GM23338 (cell line): ENCODE results near the gene NOP9. TPM values are rescaled to one million over a fixed set of nuclear protein-coding genes. Genes with fewer than 3 reads are reported as not detected.

Experiments used
- ATAC-seq: fragments of 200-7000 bp; cut with Tn5 transposase; 3 replicates; pipeline ENCODE4 v1.9.1; 2020
- DNase-seq: peaks from one replicate; pipeline ENCODE4 v3.0.0-alpha.2; 2015; ENCODE audit warnings: low spot score
- H2AFZ ChIP-seq: fragments of 200-600 bp; sonication (generic); 2 replicates; pipeline ENCODE4 v1.8.0; 2016; ENCODE audit warnings: antibody characterized with exemption, mild to moderate bottlenecking, moderate library complexity
- H3F3A ChIP-seq: fragments of 200-600 bp; sonication (generic); replicated peaks from 2 replicates; pipeline ENCODE4 v1.8.0; 2017; ENCODE audit warnings: antibody characterized with exemption, mixed run types, low read depth
- H3K27ac ChIP-seq: fragments of 200-600 bp; sonication (generic); 2 replicates; pipeline ENCODE4 v1.6.1; 2016; ENCODE audit warnings: low read depth
- H3K27me3 ChIP-seq: fragments of 200-600 bp; sonication (generic); 2 replicates; pipeline ENCODE4 v1.8.0; 2016; ENCODE audit warnings: mild to moderate bottlenecking, mixed run types, moderate library complexity; ENCODE audit not compliant: insufficient read depth
- H3K36me3 ChIP-seq: fragments of 200-600 bp; sonication (generic); 2 replicates; pipeline ENCODE4 v1.8.0; 2016; ENCODE audit warnings: mild to moderate bottlenecking; ENCODE audit not compliant: insufficient read depth
- H3K4me1 ChIP-seq: fragments of 200-600 bp; sonication (generic); 2 replicates; pipeline ENCODE4 v1.8.0; 2016; ENCODE audit warnings: mild to moderate bottlenecking, moderate library complexity; ENCODE audit not compliant: insufficient read depth
- H3K4me2 ChIP-seq: fragments of 200-600 bp; sonication (generic); 2 replicates; pipeline ENCODE4 v1.7.1; 2017; ENCODE audit warnings: mixed run types
- H3K4me3 ChIP-seq: fragments of 200-600 bp; sonication (generic); 2 replicates; pipeline ENCODE4 v1.6.1; 2016; ENCODE audit warnings: mixed run types
- H3K79me2 ChIP-seq: fragments of 200-600 bp; sonication (generic); replicated peaks from 2 replicates; pipeline ENCODE4 v1.8.0; 2017; ENCODE audit warnings: mild to moderate bottlenecking; ENCODE audit not compliant: insufficient read depth
- H3K9me2 ChIP-seq: fragments of 200-600 bp; sonication (generic); 2 replicates; pipeline ENCODE4 v1.8.0; 2017; ENCODE audit not compliant: insufficient read depth
- H4K20me1 ChIP-seq: fragments of 200-600 bp; sonication (generic); replicated peaks from 2 replicates; pipeline ENCODE4 v1.8.0; 2017; ENCODE audit warnings: mild to moderate bottlenecking; ENCODE audit not compliant: insufficient read depth
- H3K27ac Mint-ChIP-seq: 2 replicates; pipeline ENCODE4 v1.8.0; 2020; ENCODE audit warnings: inconsistent platforms, mild to moderate bottlenecking, moderate library complexity, mixed read lengths
- H3K27me3 Mint-ChIP-seq: 3 replicates; pipeline ENCODE4 v1.8.0; 2022; ENCODE audit warnings: low read depth, mild to moderate bottlenecking, moderate library complexity, mixed read lengths, inconsistent platforms; ENCODE audit not compliant: insufficient read depth, poor library complexity
- H3K36me3 Mint-ChIP-seq: 3 replicates; pipeline ENCODE4 v1.8.0; 2021; ENCODE audit warnings: low read depth, mild to moderate bottlenecking, inconsistent platforms, moderate library complexity, mixed read lengths
- H3K4me1 Mint-ChIP-seq: 3 replicates; pipeline ENCODE4 v1.8.0; 2020; ENCODE audit warnings: mild to moderate bottlenecking, inconsistent platforms, mixed read lengths
- H3K4me3 Mint-ChIP-seq: 3 replicates; pipeline ENCODE4 v1.8.0; 2021; ENCODE audit warnings: moderate library complexity, mild to moderate bottlenecking, inconsistent platforms, mixed read lengths
- H3K9me3 Mint-ChIP-seq: 3 replicates; pipeline ENCODE4 v1.8.0; 2020; ENCODE audit warnings: moderate library complexity, mild to moderate bottlenecking, inconsistent platforms, mixed read lengths
- ETS1 ChIP-seq: IDR thresholded peaks from 2 replicates; pipeline ENCODE4 v1.6.1; 2016; ENCODE audit warnings: antibody characterized with exemption
- EZH2 ChIP-seq: fragments of 200-600 bp; sonication (generic); IDR thresholded peaks from one replicate; pipeline ENCODE4 v1.8.0; 2017; ENCODE audit warnings: antibody characterized with exemption, mild to moderate bottlenecking, low read depth; ENCODE audit not compliant: unreplicated experiment
- NANOG ChIP-seq: IDR thresholded peaks from 2 replicates; pipeline ENCODE4 v1.6.1; 2016; ENCODE audit warnings: antibody characterized with exemption, borderline replicate concordance
- REST ChIP-seq: IDR thresholded peaks from one replicate; pipeline ENCODE4 v1.6.1; 2018; ENCODE audit warnings: antibody characterized with exemption; ENCODE audit not compliant: unreplicated experiment
- STAT1 ChIP-seq: IDR thresholded peaks from one replicate; pipeline ENCODE4 v1.6.1; 2016; ENCODE audit warnings: antibody characterized with exemption; ENCODE audit not compliant: unreplicated experiment
- ZNF114 ChIP-seq: fragments of 250-450 bp; sonication (Bioruptor Pico); IDR thresholded peaks from 2 replicates; pipeline ENCODE4 v1.5.0; 2020; ENCODE audit warnings: mild to moderate bottlenecking, moderate library complexity
- ZNF331 ChIP-seq: fragments of 250-450 bp; sonication (Bioruptor Pico); IDR thresholded peaks from 2 replicates; pipeline ENCODE4 v1.5.0; 2020; ENCODE audit warnings: low read depth, mild to moderate bottlenecking, moderate library complexity
- polyA plus RNA-seq: library from polyadenylated mRNA; unstranded; fragments of >200 nt; fragmentation: Nextera tagmentation; extraction: Ambion mirVana; gene quantifications from 2 replicates; pipeline ENCODE4 v1.2.1, GENCODE V29; 2016
- total RNA-seq: library from RNA; depleted of rRNA; stranded (reverse); fragments of >200 nt; shearing (Covaris generic); gene quantifications from 2 replicates; pipeline ENCODE4 v1.2.3, GENCODE V29; 2014

NOP9 gene
- total and polyA plus RNA-seq, 2 experiments from 2014 or later, result 7.9 to 32.8 TPM

- H3K27me3 Mint-ChIP-seq, result peaks cover 92% of the 10 kb centered on the region
- Histone ChIP-seq H3K4me3 (no peak overlapping the region), H3K27me3 (peaks cover 100% of the 10 kb centered on the region)
These were observed 37.6 kb downstream of the NOP9 start for GRCh38 chr14:24337144-24337823.

More at GRCh38 chr14:24337144-24337823, 37.6 kb downstream of the NOP9 start:
- Histone ChIP-seq H3K4me1 (peaks cover 26% of the 10 kb centered on the region; the same call in 1 of the 2 replicates), H3K9me2 (no peaks in the 10 kb centered on the region), H3K79me2 (no peaks in the 10 kb centered on the region), H3K36me3 (no peaks in the 10 kb centered on the region), H3F3A (0 out of 2 replicates have a peak, but pooled peaks cover 8% of the 10 kb centered on the region), H4K20me1 (peaks cover 4% of the 10 kb centered on the region; the same call in 1 of the 2 replicates), H2AFZ (no peak overlapping the region), H3K27ac (no peak overlapping the region), H3K4me2 (no peak overlapping the region)
- ATAC-seq (no peak), DNase-seq (no peak)
- Mint-ChIP-seq H3K4me3 (no peak overlapping the region), H3K9me3 (no peaks in the 10 kb centered on the region), H3K36me3 (no peaks in the 10 kb centered on the region), H3K4me1 (peaks cover 20% of the 10 kb centered on the region), H3K27ac (no peak overlapping the region)
- no peak for TF ChIP-seq EZH2
- no peak for TF ChIP-seq REST
- TF ChIP-seq ETS1, result no peak
- no peak for TF ChIP-seq ZNF331 (CRISPR knock-in tag)
- TF ChIP-seq STAT1, result no peak
- TF ChIP-seq ZNF114 (CRISPR knock-in tag), result no peak
- no peak for TF ChIP-seq NANOG
